Epithelial cell of esophagus (primary cell): Measurements from ENCODE around the gene FAM118B.
A peak's percentile ranks its signal among the peaks of the same experiment; 100 is the strongest.

Experiments used
- DNase-seq: peaks from one replicate; pipeline ENCODE4 v3.0.0; 2010; ENCODE audit warnings: low read depth
- H3K4me3 ChIP-seq: 2 replicates; pipeline ENCODE4 v1.5.1; 2011; ENCODE audit warnings: mild to moderate bottlenecking, low read length, control low read depth
- CTCF ChIP-seq: IDR thresholded peaks from 2 replicates; pipeline ENCODE4 v1.5.1; 2011; ENCODE audit warnings: low read depth, mild to moderate bottlenecking, low read length, control low read depth, inconsistent platforms; ENCODE audit not compliant: insufficient read depth; ENCODE audit errors: missing control alignments

FAM118B gene

DNA sequence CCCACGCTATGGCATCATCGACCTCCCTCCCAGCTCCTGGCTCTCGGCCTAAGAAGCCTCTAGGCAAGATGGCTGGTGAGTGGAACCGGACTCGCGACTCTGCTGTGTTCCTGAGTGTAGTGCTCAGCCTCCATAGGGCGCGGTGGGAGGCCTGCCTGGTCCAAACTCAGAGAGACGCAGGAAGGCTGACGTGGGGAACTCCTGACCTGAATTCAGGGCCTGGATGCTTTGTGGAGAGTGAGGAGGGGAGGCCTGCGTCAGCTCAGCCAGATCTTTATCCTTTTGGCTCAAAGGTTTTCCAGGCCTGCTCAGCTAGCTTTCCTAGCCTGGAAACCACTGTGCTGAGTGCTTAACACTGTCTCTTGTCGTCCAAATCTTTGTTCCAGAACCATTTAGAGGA, 79.3 kb downstream of the FAM118B start:
- TF ChIP-seq CTCF: no peak
- H3K4me3 ChIP-seq: no peak overlapping the region
- no peak for DNase-seq

- DNase-seq: no peak
- no peak overlapping the region for H3K4me3 ChIP-seq
- no peak for TF ChIP-seq CTCF
These were observed 82.1 kb downstream of the FAM118B start for GRCh38 chr11:126293726-126294125.

- no peak for DNase-seq
- TF ChIP-seq CTCF: no peak
- H3K4me3 ChIP-seq: no peak overlapping the region
These were observed 85.4 kb downstream of the FAM118B start for GRCh38 chr11:126297004-126297403.

DNA sequence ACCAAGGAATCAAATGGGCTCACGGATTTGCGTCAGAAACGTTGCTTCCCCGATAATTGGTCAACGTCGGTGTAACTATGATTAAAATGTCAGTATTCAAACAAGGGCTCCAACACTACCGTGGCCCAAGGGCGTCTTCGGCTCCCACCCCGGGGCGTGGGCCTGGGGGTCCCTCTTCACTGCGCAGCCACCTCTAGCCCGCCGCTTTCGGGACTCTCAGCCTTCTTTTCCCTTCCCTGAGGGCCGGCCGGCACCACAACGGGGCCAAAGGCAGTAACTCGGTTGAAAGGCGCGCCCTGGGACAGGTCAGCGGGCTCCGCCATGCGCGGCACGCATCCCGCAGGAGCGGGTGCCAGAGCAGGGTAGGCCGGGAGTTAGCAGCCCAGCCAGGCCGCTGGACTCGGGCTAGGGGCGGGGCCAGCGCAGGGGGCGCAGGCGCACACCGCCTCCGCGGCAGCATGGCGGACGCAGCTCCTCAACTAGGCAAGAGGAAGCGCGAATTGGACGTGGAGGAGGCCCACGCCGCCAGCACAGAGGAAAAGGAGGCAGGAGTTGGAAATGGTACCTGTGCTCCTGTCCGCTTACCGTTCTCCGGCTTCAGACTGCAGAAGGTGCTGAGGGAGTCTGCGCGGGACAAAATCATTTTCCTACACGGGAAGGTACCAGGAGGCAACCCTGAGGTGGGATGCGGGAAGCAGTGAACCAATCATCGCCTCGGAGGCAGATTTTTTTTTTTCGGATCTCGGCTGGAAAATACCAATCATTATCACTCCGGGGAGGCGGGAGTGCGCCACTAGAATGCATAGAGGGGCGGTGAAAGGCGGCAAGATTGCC, 92.3 kb downstream of the FAM118B start, which contains the start of gene DCPS:
TSS of gene DCPS (plus strand) at position 438 of the 834 bp plus-strand sequence. CDS start at position 459, 21 bp downstream.
- peak within 1 kb of the TSS; percentile 91 for H3K4me3 ChIP-seq
- TF ChIP-seq CTCF: no peak
- peak; percentile 91 for DNase-seq

DNA sequence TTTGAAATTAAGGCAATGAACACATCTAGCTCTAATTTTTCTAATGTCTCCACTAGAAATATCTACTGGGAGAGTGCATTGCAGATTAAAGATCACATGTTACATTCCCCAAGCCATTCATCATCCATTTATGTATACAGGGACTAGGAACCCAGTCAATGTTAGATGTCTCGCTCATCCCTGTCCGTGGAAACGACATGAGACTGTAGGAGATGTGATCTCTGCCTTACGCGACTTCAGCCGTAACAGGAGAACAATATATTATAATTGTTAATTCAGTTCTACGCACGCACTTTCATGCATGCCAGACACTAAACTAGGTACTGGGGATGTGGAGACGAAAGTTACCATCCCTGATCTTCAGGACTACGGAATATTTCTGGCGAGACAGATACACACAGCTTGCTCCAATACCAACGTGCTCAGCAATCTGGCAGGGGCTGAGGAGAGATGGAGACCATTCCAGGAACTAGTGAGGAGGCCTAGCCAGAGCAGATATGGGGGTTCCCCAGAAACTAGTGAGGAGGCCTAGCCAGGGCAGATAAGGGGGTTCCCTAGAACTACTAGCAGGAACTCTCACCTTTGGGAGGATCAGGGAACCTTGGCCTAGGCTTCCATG, 93.0 kb downstream of the FAM118B start:
- no peak for DNase-seq

GRCh38 chr11:126305699-126306098, 94.1 kb downstream of the FAM118B start:
- TF ChIP-seq CTCF: no peak
- no peak for DNase-seq

More for the DNA sequence above, 93.0 kb downstream of the FAM118B start:
- TF ChIP-seq CTCF: no peak
- peak overlapping the region; percentile 91 for H3K4me3 ChIP-seq

More at GRCh38 chr11:126305699-126306098, 94.1 kb downstream of the FAM118B start:
- H3K4me3 ChIP-seq: no peak overlapping the region
